MM.1S (cell line): Measurements from ENCODE around the gene USP49.

Source experiments
- DNase-seq: peaks from one replicate; pipeline ENCODE4 v3.0.0-alpha.2; 2015
- H2AFZ ChIP-seq: fragments of 300-600 bp; sonication (generic); 2 replicates; pipeline ENCODE4 v1.6.0; 2016; ENCODE audit warnings: antibody characterized with exemption, low read length
- H3F3A ChIP-seq: fragments of 300-600 bp; sonication (generic); 2 replicates; pipeline ENCODE4 v1.6.1; 2016; ENCODE audit warnings: mild to moderate bottlenecking, antibody characterized with exemption, low read length, moderate library complexity, mixed read lengths; ENCODE audit not compliant: insufficient read depth
- H3K27ac ChIP-seq: fragments of 300-600 bp; sonication (generic); 2 replicates; pipeline ENCODE4 v1.5.1; 2016; ENCODE audit warnings: mild to moderate bottlenecking, low read length
- H3K27me3 ChIP-seq: fragments of 300-600 bp; sonication (generic); replicated peaks from 2 replicates; pipeline ENCODE4 v1.6.0; 2016; ENCODE audit warnings: low read length; ENCODE audit not compliant: insufficient read depth
- H3K36me3 ChIP-seq: fragments of 300-600 bp; sonication (generic); replicated peaks from 2 replicates; pipeline ENCODE4 v1.6.1; 2016; ENCODE audit warnings: mild to moderate bottlenecking, low read length, mixed read lengths; ENCODE audit not compliant: insufficient read depth
- H3K4me1 ChIP-seq: fragments of 300-600 bp; sonication (generic); 2 replicates; pipeline ENCODE4 v1.6.1; 2016; ENCODE audit warnings: low read length, mixed read lengths
- H3K4me2 ChIP-seq: fragments of 300-600 bp; sonication (generic); 2 replicates; pipeline ENCODE4 v1.6.0; 2016; ENCODE audit warnings: low read depth, low read length
- H3K4me3 ChIP-seq: fragments of 300-600 bp; sonication (generic); 2 replicates; pipeline ENCODE4 v1.5.1; 2016; ENCODE audit warnings: low read length, mixed read lengths
- H3K79me2 ChIP-seq: fragments of 300-600 bp; sonication (generic); 2 replicates; pipeline ENCODE4 v1.6.1; 2016; ENCODE audit warnings: mixed run types, low read length, mixed read lengths
- H3K9ac ChIP-seq: fragments of 300-600 bp; sonication (generic); 2 replicates; pipeline ENCODE4 v1.6.1; 2016; ENCODE audit warnings: low read length, mixed read lengths
- H3K9me2 ChIP-seq: fragments of 300-600 bp; sonication (generic); replicated peaks from 2 replicates; pipeline ENCODE4 v1.6.1; 2016; ENCODE audit warnings: mild to moderate bottlenecking, low read length, mixed read lengths; ENCODE audit not compliant: insufficient read depth
- H3K9me3 ChIP-seq: fragments of 300-600 bp; sonication (generic); replicated peaks from 2 replicates; pipeline ENCODE4 v1.6.1; 2016; ENCODE audit warnings: mild to moderate bottlenecking, low read length, mixed read lengths; ENCODE audit not compliant: insufficient read depth
- H4K20me1 ChIP-seq: fragments of 300-600 bp; sonication (generic); 2 replicates; pipeline ENCODE4 v1.6.1; 2016; ENCODE audit warnings: mild to moderate bottlenecking, low read length, moderate library complexity, mixed read lengths; ENCODE audit not compliant: insufficient read depth
- EZH2 ChIP-seq: fragments of 300-600 bp; sonication (generic); optimal IDR thresholded peaks from 2 replicates; pipeline ENCODE3; 2017; ENCODE audit warnings: low read depth, mild to moderate bottlenecking, antibody characterized with exemption, low read length, mixed read lengths
- EZH2phosphoT487 ChIP-seq: fragments of 300-600 bp; sonication (generic); IDR thresholded peaks from 2 replicates; pipeline ENCODE4 v1.6.1; 2018; ENCODE audit warnings: antibody characterized with exemption, low read length
- TF ChIP-seq, protein P1 (sequence below): fragments of 300-600 bp; sonication (generic); IDR thresholded peaks from 2 replicates; pipeline ENCODE4 v1.5.1; 2016; ENCODE audit warnings: antibody characterized with exemption, low read length, mixed read lengths

USP49 gene

DNA sequence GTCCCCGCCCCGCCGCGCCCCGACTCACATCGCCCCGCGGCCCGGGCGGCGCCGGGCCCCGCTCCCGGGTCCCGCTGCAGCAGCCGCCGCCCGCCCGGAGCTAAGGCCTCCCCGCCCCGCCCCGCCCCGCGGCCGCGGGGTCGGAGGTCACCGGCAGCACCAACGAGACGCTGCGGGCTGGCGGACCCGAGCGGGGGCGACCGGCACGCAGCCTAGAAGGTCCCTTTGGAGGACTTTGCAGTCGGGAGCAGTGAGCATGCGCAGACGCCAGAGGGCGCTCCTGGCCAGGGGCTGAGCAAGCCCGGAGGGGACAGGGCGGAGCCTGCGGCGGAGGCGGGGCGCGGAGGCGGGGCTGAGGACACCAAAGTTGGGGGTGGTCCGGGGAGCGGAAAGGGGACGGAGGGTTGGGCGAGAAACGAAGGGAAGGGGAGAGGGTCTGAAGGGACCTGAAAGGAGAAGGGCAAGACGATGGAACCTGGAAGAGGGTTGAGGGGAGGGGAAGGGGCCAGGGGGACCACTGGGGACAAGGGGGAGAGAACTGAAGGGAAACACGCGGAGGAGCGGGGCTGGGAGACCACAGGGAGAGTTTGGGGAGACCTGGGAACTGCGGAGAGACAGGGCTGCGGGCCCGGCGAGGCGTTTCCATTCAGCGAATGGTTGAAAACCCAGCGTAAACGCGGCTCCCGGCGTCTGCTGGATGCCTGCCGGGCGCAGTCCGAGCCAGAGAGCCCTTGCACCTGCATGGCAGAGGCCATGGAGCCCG is 115.2 kb downstream of the USP49 start, which contains the start of gene FRS3:
Gene FRS3 (minus strand): TSS at position 113 of the 763 bp plus-strand sequence. CDS start 2,913 bp downstream, outside the sequence.
- Histone ChIP-seq H3K4me3 (peak within 1 kb of the TSS; percentile 89), H3K27ac (no peak within 1 kb of the TSS)
- TF ChIP-seq EZH2phosphoT487 = no peak
- no peak for TF ChIP-seq EZH2
- TF ChIP-seq, protein P1, sequence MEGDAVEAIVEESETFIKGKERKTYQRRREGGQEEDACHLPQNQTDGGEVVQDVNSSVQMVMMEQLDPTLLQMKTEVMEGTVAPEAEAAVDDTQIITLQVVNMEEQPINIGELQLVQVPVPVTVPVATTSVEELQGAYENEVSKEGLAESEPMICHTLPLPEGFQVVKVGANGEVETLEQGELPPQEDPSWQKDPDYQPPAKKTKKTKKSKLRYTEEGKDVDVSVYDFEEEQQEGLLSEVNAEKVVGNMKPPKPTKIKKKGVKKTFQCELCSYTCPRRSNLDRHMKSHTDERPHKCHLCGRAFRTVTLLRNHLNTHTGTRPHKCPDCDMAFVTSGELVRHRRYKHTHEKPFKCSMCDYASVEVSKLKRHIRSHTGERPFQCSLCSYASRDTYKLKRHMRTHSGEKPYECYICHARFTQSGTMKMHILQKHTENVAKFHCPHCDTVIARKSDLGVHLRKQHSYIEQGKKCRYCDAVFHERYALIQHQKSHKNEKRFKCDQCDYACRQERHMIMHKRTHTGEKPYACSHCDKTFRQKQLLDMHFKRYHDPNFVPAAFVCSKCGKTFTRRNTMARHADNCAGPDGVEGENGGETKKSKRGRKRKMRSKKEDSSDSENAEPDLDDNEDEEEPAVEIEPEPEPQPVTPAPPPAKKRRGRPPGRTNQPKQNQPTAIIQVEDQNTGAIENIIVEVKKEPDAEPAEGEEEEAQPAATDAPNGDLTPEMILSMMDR = peak; percentile 88

DNA sequence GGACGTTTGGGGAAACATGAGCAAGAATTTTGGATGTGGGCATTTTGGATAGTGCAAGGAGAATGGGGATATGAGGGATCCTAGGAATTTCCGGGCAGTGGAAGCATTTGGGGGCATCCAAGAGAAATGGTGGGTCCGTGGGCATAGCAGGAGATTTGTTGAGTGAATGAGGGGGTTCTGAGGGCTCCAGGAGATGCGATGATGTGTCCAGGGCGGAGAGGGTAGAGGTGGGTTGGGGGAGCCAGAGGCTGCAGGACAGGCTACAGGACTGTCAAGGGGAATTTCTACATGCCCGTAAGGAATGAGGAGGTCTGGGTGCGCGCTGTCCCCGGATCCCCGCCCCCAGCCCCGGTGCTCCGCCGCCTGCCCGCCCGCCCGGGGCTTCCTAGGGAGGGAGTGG is 115.8 kb downstream of the USP49 start:
- peak overlapping the region; percentile 72 for H3K4me2 ChIP-seq
- H4K20me1 ChIP-seq = no peaks in the 10 kb centered on the region
- no peak overlapping the region for H3K27ac ChIP-seq
- H3K79me2 ChIP-seq = no peaks in the 10 kb centered on the region
- DNase-seq = no peak
- peak overlapping the region; percentile 55; the same call in 1 of the 2 replicates for H3K9ac ChIP-seq
- H3F3A ChIP-seq = no peaks in the 10 kb centered on the region
- H3K9me3 ChIP-seq = no peaks in the 10 kb centered on the region
- no peaks in the 10 kb centered on the region for H3K36me3 ChIP-seq
- peaks cover 5% of the 10 kb centered on the region; the same call in 1 of the 2 replicates for H3K4me1 ChIP-seq
- peak overlapping the region; percentile 58; the same call in 1 of the 2 replicates for H2AFZ ChIP-seq
- H3K9me2 ChIP-seq = no peaks in the 10 kb centered on the region
- peaks cover 33% of the 10 kb centered on the region for H3K27me3 ChIP-seq
- peak overlapping the region; percentile 69 for H3K4me3 ChIP-seq
- TF ChIP-seq, protein P1 = no peak
- TF ChIP-seq EZH2 = no peak
- no peak for TF ChIP-seq EZH2phosphoT487

More for the DNA sequence above, 115.2 kb downstream of the USP49 start, which contains the start of gene FRS3:
- Histone ChIP-seq H4K20me1 (no peaks in the 10 kb centered on the region), H3K4me1 (peaks cover 5% of the 10 kb centered on the region; the same call in 1 of the 2 replicates), H3K9me2 (no peaks in the 10 kb centered on the region), H3K9me3 (no peaks in the 10 kb centered on the region), H3K36me3 (no peaks in the 10 kb centered on the region), H2AFZ (peak within 1 kb of the TSS; percentile 93), H3K9ac (peak within 1 kb of the TSS; percentile 55; the same call in 1 of the 2 replicates), H3K27me3 (peaks cover 39% of the 10 kb centered on the region), H3K4me2 (peak within 1 kb of the TSS; percentile 92), H3K79me2 (no peaks in the 10 kb centered on the region), H3F3A (no peaks in the 10 kb centered on the region)
- peak; percentile 94 for DNase-seq

DNA sequence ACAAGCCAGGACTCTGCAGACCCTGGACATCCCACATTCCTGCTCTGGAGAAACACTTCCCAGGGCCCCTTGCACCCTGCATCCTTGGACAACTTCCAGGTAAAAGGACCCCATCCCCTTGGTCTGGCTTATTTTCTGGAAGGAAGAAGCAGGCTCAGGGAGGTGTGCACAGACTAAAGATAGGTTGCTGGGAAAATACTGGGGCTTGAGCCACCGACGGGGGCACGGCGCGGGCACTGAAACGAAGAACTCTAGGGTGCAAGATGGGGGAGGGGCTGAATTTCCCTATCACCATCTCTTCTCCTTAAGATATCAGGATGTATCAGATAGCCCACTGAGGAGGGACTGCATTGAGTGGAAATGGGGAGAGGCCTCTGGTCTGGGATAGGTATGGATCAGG is 116.3 kb downstream of the USP49 start:
- peaks cover 5% of the 10 kb centered on the region; the same call in 1 of the 2 replicates for H3K4me1 ChIP-seq
- peak overlapping the region; percentile 55; the same call in 1 of the 2 replicates for H3K9ac ChIP-seq
- no peaks in the 10 kb centered on the region for H3K36me3 ChIP-seq
- peak overlapping the region; percentile 58; the same call in 1 of the 2 replicates for H2AFZ ChIP-seq
- H3F3A ChIP-seq = no peaks in the 10 kb centered on the region
- H4K20me1 ChIP-seq = no peaks in the 10 kb centered on the region
- no peaks in the 10 kb centered on the region for H3K9me3 ChIP-seq
- H3K4me2 ChIP-seq = peak overlapping the region; percentile 72
- no peaks in the 10 kb centered on the region for H3K9me2 ChIP-seq
- no peak for TF ChIP-seq EZH2
- no peak for TF ChIP-seq EZH2phosphoT487
- TF ChIP-seq, protein P1 = no peak
- H3K79me2 ChIP-seq = no peaks in the 10 kb centered on the region
- DNase-seq = no peak
- H3K27me3 ChIP-seq = peaks cover 29% of the 10 kb centered on the region
- H3K27ac ChIP-seq = no peak overlapping the region
- H3K4me3 ChIP-seq = peak overlapping the region; percentile 69
